SK-N-SH (cell line): Measurements from ENCODE around the gene PLD3. TPM values are rescaled to one million over a fixed set of nuclear protein-coding genes. Genes with fewer than 3 reads are reported as not detected.

Source experiments
- CTCF ChIA-PET: fragments of 300-600, 350-600 bp; formaldehyde crosslinking; extraction: SDS; loops from one replicate; lab custom pipeline; 2021; lab: Yijun Ruan, JAX
- POLR2A ChIA-PET: fragments of 350-600 bp; sonication (Branson Sonifier 250); formaldehyde crosslinking; extraction: SDS; loops from one replicate; lab custom pipeline; 2020; ENCODE audit warnings: antibody characterized with exemption, inconsistent platforms; lab: Yijun Ruan, JAX
- DNase-seq: peaks from one replicate; pipeline ENCODE4 v3.0.0; 2012
- H2AFZ ChIP-seq: fragments of 200-600 bp; sonication (generic); 2 replicates; pipeline ENCODE4 v1.8.1; 2016; ENCODE audit warnings: antibody characterized with exemption, mild to moderate bottlenecking, low read depth
- H3F3A ChIP-seq: fragments of 200-600 bp; sonication (generic); replicated peaks from 2 replicates; pipeline ENCODE3; 2016; ENCODE audit warnings: antibody characterized with exemption, mild to moderate bottlenecking; ENCODE audit not compliant: insufficient read depth
- H3K27ac ChIP-seq, 2 experiments: fragments of 200-500 bp in 1 of 2; fragments of 200-600 bp in 1 of 2; sonication (Bioruptor generic) in 1 of 2; sonication (generic), shearing (Covaris generic) in 1 of 2; 2 replicates each; pipeline versions ENCODE4 v1.5.1 to v1.6.1; 2014 to 2016; ENCODE audit warnings: low read depth in 2 of 2, inconsistent platforms in 1 of 2, low read length in 1 of 2, mild to moderate bottlenecking in 1 of 2, mixed read lengths in 1 of 2
- H3K27me3 ChIP-seq: fragments of 200-600 bp; sonication (generic), shearing (Covaris generic); 2 replicates; pipeline ENCODE4 v1.6.1; 2016; ENCODE audit warnings: mixed run types; ENCODE audit not compliant: insufficient read depth
- H3K36me3 ChIP-seq, 2 experiments: fragments of 200-500 bp in 1 of 2; fragments of 200-600 bp in 1 of 2; sonication (Bioruptor generic) in 1 of 2; sonication (generic) in 1 of 2; replicated peaks in 1 of 2; 2 replicates each; pipeline versions ENCODE3 to v1.5.1; 2014 to 2016; ENCODE audit warnings: low read length in 1 of 2, mild to moderate bottlenecking in 1 of 2; ENCODE audit not compliant: insufficient read depth in 2 of 2, control insufficient read depth in 1 of 2
- H3K4me1 ChIP-seq, 2 experiments: fragments of 200-500 bp in 1 of 2; fragments of 200-600 bp in 1 of 2; sonication (Bioruptor generic) in 1 of 2; sonication (generic), shearing (Covaris generic) in 1 of 2; 2 replicates each; pipeline versions ENCODE4 v1.5.1 to v1.6.1; 2014 to 2016; ENCODE audit warnings: low read depth in 1 of 2, low read length in 1 of 2, mixed run types in 1 of 2; ENCODE audit not compliant: insufficient read depth in 2 of 2, control insufficient read depth in 1 of 2
- H3K4me2 ChIP-seq: fragments of 200-600 bp; sonication (generic), shearing (Covaris generic); 2 replicates; pipeline ENCODE4 v1.6.1; 2017; ENCODE audit warnings: mixed run types
- H3K4me3 ChIP-seq, 2 experiments: fragments of 200-500 bp in 1 of 2; fragments of 200-600 bp in 1 of 2; sonication (Bioruptor generic) in 1 of 2; sonication (generic), shearing (Covaris generic) in 1 of 2; 2 replicates each; pipeline versions ENCODE4 v1.5.1 to v1.8.1; 2014 to 2016; ENCODE audit warnings: low read depth in 2 of 2, inconsistent platforms in 1 of 2, low read length in 1 of 2, mild to moderate bottlenecking in 1 of 2, mixed read lengths in 1 of 2, moderate library complexity in 1 of 2
- H3K79me2 ChIP-seq: fragments of 200-600 bp; sonication (generic); 2 replicates; pipeline ENCODE4 v1.8.1; 2017; ENCODE audit warnings: mild to moderate bottlenecking; ENCODE audit not compliant: insufficient read depth
- H3K9ac ChIP-seq: fragments of 200-600 bp; sonication (generic); 2 replicates; pipeline ENCODE4 v1.6.1; 2017; ENCODE audit warnings: mixed run types
- H3K9me2 ChIP-seq: fragments of 200-600 bp; sonication (generic); 2 replicates; pipeline ENCODE4 v1.6.1; 2017; ENCODE audit warnings: mixed run types
- H3K9me3 ChIP-seq: fragments of 200-600 bp; sonication (generic); 2 replicates; pipeline ENCODE4 v1.6.1; 2017; ENCODE audit warnings: mixed run types, mild to moderate bottlenecking, moderate library complexity
- H4K20me1 ChIP-seq: fragments of 200-600 bp; sonication (generic); 2 replicates; pipeline ENCODE4 v1.6.1; 2017; ENCODE audit warnings: mild to moderate bottlenecking, mixed run types; ENCODE audit not compliant: insufficient read depth
- CHD2 ChIP-seq: fragments of 150-350 bp; IDR thresholded peaks from 2 replicates; pipeline ENCODE4 v1.6.1; 2018; ENCODE audit warnings: low read length; ENCODE audit not compliant: partially characterized antibody
- EZH2phosphoT487 ChIP-seq: fragments of 200-600 bp; sonication (generic); IDR thresholded peaks from 2 replicates; pipeline ENCODE4 v1.6.1; 2017; ENCODE audit warnings: low read depth, mixed run types, mild to moderate bottlenecking, antibody characterized with exemption, moderate library complexity, borderline replicate concordance
- GATA2 ChIP-seq: sonication (generic); formaldehyde crosslinking; IDR thresholded peaks from 2 replicates; pipeline ENCODE4 v1.5.0; 2020; ENCODE audit warnings: mild to moderate bottlenecking, missing genetic modification reagents
- MEF2A ChIP-seq: IDR thresholded peaks from 2 replicates; pipeline ENCODE4 v1.4.0; 2012; ENCODE audit warnings: low read depth, borderline replicate concordance
- POLR2AphosphoS5 ChIP-seq: IDR thresholded peaks from 2 replicates; pipeline ENCODE4 v1.6.1; 2012; ENCODE audit warnings: low read depth, low read length
- RAD21 ChIP-seq: IDR thresholded peaks from 2 replicates; pipeline ENCODE4 v1.6.1; 2012; ENCODE audit warnings: mild to moderate bottlenecking, low read length
- RFX5 ChIP-seq: IDR thresholded peaks from 2 replicates; pipeline ENCODE4 v1.6.1; 2012; ENCODE audit warnings: mild to moderate bottlenecking, improper control_type of control experiment, low read length
- SIN3A ChIP-seq: IDR thresholded peaks from 2 replicates; pipeline ENCODE4 v1.6.1; 2012; ENCODE audit warnings: low read depth, mild to moderate bottlenecking, low read length, moderate library complexity, borderline replicate concordance
- TCF12 ChIP-seq: IDR thresholded peaks from 2 replicates; pipeline ENCODE4 v1.4.0; 2012
- TEAD4 ChIP-seq: IDR thresholded peaks from 2 replicates; pipeline ENCODE4 v1.4.0; 2012; ENCODE audit warnings: mild to moderate bottlenecking, borderline replicate concordance; ENCODE audit not compliant: insufficient read depth
- YY1 ChIP-seq: IDR thresholded peaks from 2 replicates; pipeline ENCODE4 v1.4.0; 2012; ENCODE audit warnings: low read depth, mild to moderate bottlenecking
- ZBTB33 ChIP-seq: IDR thresholded peaks from 2 replicates; pipeline ENCODE4 v1.4.0; 2012; ENCODE audit warnings: low read depth, borderline replicate concordance
- WGBS: methylation state at CpG from one replicate; pipeline ENCODE4 v1.1.6; 2017; ENCODE audit warnings: low lambda C conversion rate; 5-methylcytosine and 5-hydroxymethylcytosine counted together
- polyA plus RNA-seq, 3 experiments: library from polyadenylated mRNA; depleted of rRNA; stranded (reverse); fragments of >200 nt; gene quantifications; 2 replicates each; pipeline ENCODE4 v1.2.3, GENCODE V29; 2012
- TF ChIP-seq, protein P1 (sequence below): fragments of 200-600 bp; sonication (generic); IDR thresholded peaks from 2 replicates; pipeline ENCODE4 v1.6.1; 2017; ENCODE audit warnings: antibody characterized with exemption, mild to moderate bottlenecking, moderate library complexity
- TF ChIP-seq, protein P2 (sequence below): IDR thresholded peaks from 2 replicates; pipeline ENCODE4; 2012

PLD3 gene
- polyA plus RNA-seq, 1 of the 3 experiments (the other 2 are of a cell fraction), result 511 TPM

DNA sequence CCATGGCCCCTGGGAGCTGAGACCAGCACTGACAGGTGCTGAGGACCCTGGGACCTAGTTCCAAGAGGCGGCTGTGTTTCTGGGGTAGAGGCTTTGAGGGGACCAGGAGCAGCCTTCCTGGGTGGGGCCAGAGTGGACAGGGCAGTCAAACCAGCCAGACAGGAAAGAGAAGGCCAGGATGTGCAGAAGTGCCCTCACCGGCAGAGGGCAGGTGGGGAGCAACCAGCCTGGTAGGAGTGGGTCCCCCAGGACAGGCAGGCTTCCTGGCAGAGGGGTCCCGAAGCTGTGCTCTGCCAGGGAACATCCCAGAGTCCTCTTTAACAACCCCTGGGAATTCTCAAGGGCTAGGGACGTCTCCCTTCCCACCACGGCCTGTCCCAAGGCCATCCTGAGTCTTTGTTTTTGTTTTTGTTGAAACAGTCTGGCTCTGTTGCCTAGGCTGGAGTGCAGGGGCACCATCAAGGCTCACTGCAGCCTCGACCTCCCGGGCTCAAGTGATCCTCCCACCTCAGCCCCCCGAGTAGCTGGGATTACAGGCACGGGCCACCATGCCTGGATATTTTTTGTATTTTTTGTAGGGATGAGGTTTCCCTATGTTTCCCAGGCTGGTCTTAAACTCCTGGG is 44.5 kb downstream of the PLD3 start:
- no peaks in the 10 kb centered on the region for H3K9me2 ChIP-seq
- H3K27ac ChIP-seq, result no peak overlapping the region
- DNase-seq, result no peak
- ChIA-PET POLR2A (no interaction called here), CTCF (no interaction called here)
- no peaks in the 10 kb centered on the region for H3K9me3 ChIP-seq
- 46% methylated on average over 8 of the region's 9 CpGs for WGBS
- H3K4me1 ChIP-seq, result no peaks in the 10 kb centered on the region
- H3K36me3 ChIP-seq, result no peaks in the 10 kb centered on the region
- no peak overlapping the region for H3K4me3 ChIP-seq
- no peaks in the 10 kb centered on the region for H3K79me2 ChIP-seq
- no peak overlapping the region for H2AFZ ChIP-seq
- no peak overlapping the region for H3K4me2 ChIP-seq
- H4K20me1 ChIP-seq, result no peaks in the 10 kb centered on the region
- H3F3A ChIP-seq, result no peaks in the 10 kb centered on the region
- no peak for TF ChIP-seq EZH2phosphoT487
- TF ChIP-seq, protein P1, sequence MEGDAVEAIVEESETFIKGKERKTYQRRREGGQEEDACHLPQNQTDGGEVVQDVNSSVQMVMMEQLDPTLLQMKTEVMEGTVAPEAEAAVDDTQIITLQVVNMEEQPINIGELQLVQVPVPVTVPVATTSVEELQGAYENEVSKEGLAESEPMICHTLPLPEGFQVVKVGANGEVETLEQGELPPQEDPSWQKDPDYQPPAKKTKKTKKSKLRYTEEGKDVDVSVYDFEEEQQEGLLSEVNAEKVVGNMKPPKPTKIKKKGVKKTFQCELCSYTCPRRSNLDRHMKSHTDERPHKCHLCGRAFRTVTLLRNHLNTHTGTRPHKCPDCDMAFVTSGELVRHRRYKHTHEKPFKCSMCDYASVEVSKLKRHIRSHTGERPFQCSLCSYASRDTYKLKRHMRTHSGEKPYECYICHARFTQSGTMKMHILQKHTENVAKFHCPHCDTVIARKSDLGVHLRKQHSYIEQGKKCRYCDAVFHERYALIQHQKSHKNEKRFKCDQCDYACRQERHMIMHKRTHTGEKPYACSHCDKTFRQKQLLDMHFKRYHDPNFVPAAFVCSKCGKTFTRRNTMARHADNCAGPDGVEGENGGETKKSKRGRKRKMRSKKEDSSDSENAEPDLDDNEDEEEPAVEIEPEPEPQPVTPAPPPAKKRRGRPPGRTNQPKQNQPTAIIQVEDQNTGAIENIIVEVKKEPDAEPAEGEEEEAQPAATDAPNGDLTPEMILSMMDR, result no peak
- H3K27me3 ChIP-seq, result no peaks in the 10 kb centered on the region
- H3K9ac ChIP-seq, result no peak overlapping the region

DNA sequence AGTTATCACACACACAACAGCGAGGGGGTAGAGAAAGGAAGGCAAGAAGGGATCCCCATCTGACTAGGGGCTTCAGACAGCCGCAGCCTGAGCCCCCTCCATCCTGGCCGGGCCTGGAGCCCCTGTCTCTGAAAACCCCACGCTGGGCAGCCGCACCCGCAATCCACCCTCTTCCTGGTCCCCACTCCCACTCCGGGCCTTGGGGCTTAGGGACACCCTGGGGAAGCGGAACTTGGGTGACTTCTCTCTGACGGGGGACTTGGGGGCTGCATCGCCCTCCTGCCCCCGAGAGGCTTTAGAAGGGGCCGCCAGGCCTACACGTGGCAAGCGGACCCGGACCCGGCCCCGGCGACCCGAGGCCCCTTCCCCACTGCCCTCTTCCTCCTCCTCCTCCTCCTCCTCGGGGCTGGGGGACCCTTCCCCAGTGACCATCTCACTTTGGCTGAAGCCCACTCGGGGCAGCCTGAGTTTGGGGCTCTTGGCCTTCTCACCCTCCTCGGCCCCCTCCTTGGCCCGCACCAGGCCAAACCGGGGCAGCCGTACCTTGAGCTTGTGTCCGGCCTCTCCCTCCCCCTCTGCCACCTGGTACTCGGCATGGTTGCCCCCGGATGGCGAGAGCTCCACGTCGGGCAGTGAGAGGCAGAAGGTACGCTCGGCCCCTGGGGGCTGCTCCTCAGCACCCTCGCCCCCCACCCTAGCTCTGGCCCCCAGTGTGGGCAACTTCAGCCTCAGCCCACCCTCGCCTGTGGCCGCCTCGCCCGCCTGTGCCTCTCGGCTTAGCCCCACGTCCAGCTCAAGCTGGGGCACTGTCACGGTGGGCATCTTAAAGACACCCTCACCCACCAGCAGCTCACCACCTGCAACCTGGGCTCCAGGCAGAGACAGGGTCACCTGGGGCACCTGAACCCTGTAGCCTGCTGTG is 45.7 kb downstream of the PLD3 start:
- no peak overlapping the region for H2AFZ ChIP-seq
- ChIA-PET CTCF (interaction anchor here (0.8 kb wide), 1 partner anchor 27 kb away, joined by 4 read pairs; no protein-coding TSS in a partner anchor), POLR2A (no interaction called here)

More for the DNA sequence above, 45.7 kb downstream of the PLD3 start:
- no peaks in the 10 kb centered on the region for H3F3A ChIP-seq
- no peaks in the 10 kb centered on the region for H3K9me2 ChIP-seq
- H3K9ac ChIP-seq, result no peak overlapping the region
- H3K4me3 ChIP-seq, result no peak overlapping the region
- no peak for DNase-seq
- TF ChIP-seq RFX5 (no peak), TCF12 (no peak), MEF2A (no peak), ZBTB33 (no peak), TEAD4 (no peak), SIN3A (no peak), GATA2 (CRISPR knock-in tag) (no peak), RAD21 (no peak), YY1 (no peak), CHD2 (no peak), POLR2AphosphoS5 (no peak), EZH2phosphoT487 (no peak)
- TF ChIP-seq, protein P1, result no peak
- TF ChIP-seq, protein P2, sequence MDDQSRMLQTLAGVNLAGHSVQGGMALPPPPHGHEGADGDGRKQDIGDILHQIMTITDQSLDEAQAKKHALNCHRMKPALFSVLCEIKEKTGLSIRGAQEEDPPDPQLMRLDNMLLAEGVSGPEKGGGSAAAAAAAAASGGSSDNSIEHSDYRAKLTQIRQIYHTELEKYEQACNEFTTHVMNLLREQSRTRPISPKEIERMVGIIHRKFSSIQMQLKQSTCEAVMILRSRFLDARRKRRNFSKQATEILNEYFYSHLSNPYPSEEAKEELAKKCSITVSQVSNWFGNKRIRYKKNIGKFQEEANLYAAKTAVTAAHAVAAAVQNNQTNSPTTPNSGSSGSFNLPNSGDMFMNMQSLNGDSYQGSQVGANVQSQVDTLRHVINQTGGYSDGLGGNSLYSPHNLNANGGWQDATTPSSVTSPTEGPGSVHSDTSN, result no peak
- H3K27me3 ChIP-seq, result no peaks in the 10 kb centered on the region
- H3K4me2 ChIP-seq, result no peak overlapping the region
- H3K79me2 ChIP-seq, result no peaks in the 10 kb centered on the region
- no peaks in the 10 kb centered on the region for H4K20me1 ChIP-seq
- H3K27ac ChIP-seq, result no peak overlapping the region
- H3K4me1 ChIP-seq, result no peaks in the 10 kb centered on the region; a peak in 1 of 4 replicates
- H3K9me3 ChIP-seq, result no peaks in the 10 kb centered on the region
- WGBS, result 78% methylated on average over 22 of the region's 41 CpGs
- H3K36me3 ChIP-seq, result no peaks in the 10 kb centered on the region
